ENCODE results near the gene TEX264.

GRCh38 chr3:51735039-51735438 lies 64.0 kb downstream of the TEX264 start:
- no peak for TF ChIP-seq CTCF (conservative IDR thresholded peaks at IDR 0.05; ENCODE audit: low read length)
- no peak for TF ChIP-seq EZH2phosphoT487 (IDR thresholded peaks at IDR 0.05; ENCODE audit: borderline replicate concordance)

Measured in Loucy (cell line).